Measurements from ENCODE around the gene PLCH1.

The PLCH1 gene

DNA sequence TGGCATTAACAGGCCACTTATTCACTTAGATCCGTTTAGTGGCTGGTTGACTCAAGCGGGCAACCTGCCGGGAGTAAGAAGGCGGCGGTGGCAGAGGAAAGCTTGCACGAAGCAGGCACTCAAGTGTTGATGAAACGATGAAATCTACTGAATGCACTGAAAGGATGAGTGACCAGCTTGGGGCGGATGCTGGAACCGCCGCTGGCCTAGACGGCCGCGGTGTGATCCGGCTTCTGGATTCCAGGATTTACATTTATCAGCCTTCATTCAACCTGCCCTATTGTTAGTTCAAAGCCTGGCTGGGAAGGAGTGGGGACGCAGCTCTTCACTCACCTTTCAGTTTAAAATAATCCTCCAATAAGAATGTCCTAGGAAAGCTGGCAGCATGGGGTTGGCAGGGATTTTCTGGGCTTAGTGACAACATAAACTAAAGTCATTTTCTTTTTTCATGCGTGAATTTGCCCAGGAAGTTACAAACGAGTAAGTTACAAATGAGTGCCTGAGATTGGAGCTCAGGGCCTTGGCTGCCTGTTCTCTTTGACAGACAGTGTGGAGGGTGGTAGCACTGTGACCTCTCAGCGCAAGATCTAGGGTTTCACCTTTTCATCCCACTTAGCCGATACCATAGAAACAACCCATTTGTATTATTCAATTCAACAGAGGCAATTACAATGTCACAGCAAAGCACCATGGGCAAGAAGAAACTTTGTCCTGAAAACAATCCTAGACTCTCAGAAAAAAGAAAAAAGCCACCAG, 1.1 kb upstream of the PLCH1 start:
- no peak for FAIRE-seq

DNA sequence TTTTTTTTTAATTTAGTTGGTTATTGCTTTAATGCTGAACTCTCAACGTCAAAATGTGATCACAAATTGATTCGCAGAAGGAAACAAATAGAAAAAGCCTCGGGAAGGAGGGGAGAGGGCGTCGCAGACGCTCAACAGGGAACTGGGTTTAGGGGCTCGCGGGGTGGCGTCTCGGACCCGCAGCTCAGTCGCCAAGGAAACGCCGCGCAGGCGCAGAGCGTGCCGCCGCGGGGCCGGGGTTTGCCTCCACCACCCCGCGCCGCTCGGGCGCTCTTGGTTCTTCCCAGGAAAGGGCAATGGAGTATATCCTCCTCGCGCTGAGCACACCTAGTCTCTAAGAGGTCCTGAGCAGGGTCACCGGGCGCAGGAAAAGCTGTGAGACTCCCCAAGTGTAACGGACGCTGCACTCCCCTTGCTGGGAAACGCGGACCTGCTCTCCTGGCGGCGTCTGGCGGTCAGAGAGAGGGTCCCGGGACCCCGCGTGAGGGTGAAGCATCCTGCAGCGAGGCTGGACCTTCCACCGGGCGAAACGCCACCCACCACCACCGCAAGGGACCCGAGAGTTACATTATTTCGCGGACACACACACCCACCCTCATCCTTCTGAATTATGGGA, 753 bp downstream of the PLCH1 start:
- no peak for FAIRE-seq

DNA sequence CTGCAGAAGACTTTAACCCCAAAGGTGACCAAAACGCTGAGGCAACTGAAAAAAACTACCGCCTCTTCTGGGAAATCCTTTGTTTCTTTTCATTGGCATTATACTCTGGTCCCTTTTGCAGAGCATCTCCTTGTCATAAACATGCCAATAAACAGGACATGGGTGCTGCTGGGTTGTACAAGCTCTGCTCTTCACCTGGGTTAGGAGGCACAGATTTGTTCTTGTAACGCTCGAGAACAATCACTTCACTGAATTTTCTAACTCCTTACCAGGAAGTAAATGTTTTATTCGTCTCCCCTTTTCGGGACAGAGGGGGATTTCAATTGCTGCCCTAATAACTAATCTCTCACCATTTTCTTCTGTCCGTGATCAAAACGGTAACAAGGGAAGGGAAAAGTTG, 1.3 kb downstream of the PLCH1 start:
- FAIRE-seq: no peak

- FAIRE-seq: no peak
Observed at GRCh38 chr3:155742349-155742965, 2.4 kb downstream of the PLCH1 start.

- no peak for FAIRE-seq
Observed at GRCh38 chr3:155741603-155742002, 3.3 kb downstream of the PLCH1 start.

GRCh38 chr3:155741101-155741500, 3.8 kb downstream of the PLCH1 start:
- FAIRE-seq: no peak

DNA sequence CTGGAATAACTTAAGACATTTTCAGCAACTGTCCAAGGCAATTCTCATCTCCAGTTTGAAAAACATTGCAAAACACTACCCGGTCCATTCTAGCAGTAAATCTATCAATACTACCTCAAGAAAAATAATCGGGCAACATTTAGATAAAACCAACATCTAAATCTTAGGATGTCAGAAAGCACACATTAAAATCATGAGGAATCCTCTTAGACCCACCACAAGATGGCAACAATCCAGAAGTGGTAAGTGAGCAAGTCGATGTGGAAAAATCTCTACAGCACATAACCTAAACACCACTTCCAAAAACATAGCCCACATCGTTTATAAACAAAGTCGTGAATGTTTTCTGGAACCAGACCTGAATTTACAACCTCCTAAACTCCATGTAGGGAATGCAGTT, 5.7 kb downstream of the PLCH1 start:
- FAIRE-seq: no peak

GRCh38 chr3:155738580-155739076, 6.2 kb downstream of the PLCH1 start:
- no peak for FAIRE-seq

DNA sequence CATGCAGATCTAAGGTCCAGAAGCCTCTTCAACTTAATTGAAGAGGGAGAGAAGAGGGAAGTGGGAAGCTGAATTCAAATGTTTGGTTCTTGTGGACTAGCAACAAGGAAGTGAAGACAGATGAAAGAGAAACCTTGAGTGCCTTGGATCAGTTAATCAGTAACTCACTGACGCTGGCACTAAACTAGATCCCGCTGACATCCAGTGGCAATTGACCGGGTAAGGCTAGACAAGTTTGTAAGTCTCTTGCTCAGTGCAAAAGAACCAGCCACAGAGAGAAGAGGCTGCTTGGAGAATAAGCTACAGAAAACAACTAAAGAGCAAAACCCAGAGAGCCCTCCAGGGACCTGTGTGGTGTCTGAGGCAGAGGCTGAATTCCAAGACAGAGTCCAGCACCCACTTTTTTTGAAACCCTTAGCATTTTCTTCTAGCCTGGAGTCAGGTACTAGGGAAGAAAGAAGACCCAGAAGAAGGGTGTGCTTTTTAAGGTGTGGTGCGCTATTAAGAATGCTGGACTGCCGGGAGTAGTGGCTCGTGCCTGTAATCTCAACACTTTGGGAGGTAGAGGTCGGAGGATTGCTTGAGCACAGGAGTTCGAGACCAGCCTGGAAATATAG, 6.9 kb downstream of the PLCH1 start:
- FAIRE-seq: no peak

DNA sequence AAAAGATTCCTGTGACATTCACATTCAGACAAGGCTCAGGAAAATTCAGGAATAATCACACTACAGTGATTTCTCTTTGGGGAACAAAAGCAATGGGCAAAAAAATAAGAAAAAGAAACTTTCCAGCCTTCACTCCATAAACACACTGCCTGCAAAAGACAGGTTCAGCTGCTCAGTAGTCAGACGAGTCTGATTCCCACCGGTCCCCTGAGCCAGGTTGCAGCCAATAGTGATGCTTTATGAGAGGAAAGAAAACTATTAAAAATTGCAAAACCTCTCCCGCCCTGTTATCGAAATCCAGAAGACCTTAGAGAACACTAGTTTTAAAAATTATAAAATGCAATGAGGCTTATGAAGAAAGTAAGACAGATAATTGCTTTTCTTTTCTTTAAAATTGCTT, 8.5 kb downstream of the PLCH1 start:
- no peak for FAIRE-seq

DNA sequence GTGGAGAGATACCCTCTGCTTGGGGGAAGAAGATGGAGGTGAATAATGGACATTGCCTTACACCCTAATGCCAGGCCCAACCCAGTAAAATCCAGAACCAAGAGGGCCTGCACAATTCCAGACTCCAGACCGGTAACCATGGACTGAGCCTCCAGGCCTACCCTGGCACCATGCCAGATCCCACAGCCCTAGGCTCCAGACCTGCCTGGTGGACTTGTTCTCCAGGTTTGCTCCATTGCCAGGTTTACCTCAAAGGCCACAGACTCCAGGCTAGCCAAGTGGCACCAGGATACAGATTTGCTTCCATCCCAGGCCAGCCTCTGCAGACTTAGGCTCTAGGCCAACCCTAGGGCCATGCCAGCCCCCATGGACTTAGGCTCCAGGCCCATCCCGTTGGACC, 14.0 kb downstream of the PLCH1 start:
- FAIRE-seq: no peak

DNA sequence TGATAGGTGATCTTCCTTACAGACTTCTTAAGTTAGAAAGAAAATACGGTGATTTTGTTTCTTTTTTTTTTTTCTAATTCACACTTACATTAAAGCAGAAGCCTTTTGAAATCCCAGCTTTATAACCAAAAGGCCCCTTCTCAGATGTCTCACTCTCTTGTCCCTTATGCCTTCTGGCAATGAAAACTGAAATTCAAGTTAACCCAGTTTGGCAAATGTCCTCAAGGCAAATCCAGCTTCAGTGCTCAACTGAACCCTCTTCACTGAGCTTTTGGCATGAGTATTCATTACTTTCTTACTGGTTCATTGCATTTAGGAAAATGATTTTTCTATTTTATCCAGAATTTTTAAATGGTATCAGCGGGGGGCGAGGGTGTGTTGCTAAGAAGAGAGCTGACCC, 17.0 kb downstream of the PLCH1 start:
- FAIRE-seq: no peak

DNA sequence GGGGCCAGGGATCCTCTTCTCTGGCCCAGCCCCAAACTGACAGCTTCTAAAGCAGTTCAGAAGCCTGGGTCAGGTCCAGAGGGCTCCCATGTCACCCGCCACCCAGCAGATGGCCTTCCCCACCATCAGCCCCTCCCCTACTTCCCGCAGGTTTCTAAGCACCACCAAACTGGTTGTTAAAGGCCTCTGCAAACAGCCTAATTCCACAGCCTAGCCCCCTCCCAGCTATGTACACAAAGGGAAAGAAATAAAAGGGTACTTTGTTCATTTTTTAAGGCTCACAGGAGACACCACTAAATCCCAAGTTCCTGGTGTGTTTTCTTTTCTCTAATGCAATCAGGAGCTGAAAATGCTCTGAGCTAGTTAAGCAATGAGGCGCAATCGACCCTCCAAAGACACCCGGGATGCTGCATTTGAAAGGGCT, 30.6 kb downstream of the PLCH1 start:
- no peak for FAIRE-seq

GRCh38 chr3:155712008-155712407, 32.9 kb downstream of the PLCH1 start:
- no peak for FAIRE-seq

GRCh38 chr3:155704771-155705559, 39.9 kb downstream of the PLCH1 start:
- no peak for FAIRE-seq

GRCh38 chr3:155704061-155704460, 40.8 kb downstream of the PLCH1 start:
- FAIRE-seq: no peak

- no peak for FAIRE-seq
Observed at GRCh38 chr3:155702745-155703591, 41.9 kb downstream of the PLCH1 start.

DNA sequence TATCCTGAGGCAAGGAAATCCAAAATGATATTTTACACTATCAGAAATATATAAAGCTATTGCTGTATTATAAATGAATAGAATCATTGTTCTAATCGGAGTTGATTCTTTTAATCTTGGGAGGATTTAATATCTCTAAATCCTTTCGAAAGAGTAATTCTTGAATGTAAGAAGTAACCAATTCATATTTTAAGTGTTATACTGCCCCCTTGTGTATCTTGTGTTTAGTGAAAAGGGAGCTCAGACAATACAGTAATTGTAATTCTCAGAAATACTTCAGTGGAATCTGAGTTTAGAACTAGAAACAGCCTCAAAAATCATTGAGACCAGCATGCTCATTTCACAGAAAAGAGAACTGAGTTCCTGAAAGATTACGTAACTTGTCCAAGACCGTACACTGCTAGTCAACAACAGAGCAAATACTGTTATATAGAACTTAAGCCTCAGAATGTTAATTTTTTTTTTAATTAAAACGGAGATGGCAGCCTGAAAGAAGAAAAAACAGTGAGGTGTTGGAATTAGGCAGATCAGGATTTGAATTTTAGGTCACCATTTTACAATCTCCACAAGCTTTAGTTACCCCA, 42.9 kb downstream of the PLCH1 start:
- peak; percentile 38 for FAIRE-seq

GRCh38 chr3:155697542-155697941, 47.3 kb downstream of the PLCH1 start:
- FAIRE-seq: no peak

DNA sequence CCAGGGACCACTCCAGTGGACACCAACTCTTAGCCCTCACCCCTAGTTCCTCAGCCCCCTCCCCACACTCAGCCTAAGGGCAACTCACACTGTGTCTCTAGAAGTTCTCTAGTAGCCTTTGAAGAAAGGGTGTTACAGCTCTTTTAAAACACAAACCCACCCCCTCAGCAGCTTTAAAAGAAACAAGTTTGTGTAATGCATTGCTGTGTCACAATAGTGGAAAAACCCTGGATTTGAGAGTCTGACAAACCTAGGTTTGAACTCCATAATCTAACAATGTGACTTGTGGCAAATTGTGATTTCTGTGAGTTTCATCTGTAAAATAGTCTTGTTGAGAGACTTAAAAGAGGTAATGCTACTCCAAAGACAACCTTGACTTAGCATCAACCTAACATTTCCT, 54.0 kb downstream of the PLCH1 start:
- no peak for FAIRE-seq

DNA sequence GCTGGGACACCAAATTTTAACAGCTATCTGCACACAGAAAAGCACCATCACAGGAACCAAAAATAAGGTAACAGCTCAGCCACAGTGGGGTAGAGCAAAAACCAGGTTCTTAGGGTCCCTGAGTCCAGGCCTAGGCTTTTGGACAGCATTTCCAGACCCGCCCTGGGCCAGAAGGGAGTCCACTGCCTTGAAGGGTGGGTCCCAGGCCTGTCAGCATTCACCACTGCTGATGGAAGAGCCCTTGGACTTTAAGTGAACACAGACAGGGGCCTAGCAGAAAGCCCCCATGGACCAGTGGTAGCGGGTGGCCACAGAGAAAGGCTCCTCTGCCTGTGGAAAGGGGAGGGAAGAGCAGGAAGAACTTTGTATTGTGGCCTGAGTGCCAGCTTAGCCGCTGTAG, 56.4 kb downstream of the PLCH1 start:
- FAIRE-seq: no peak
